ENCODE data around the gene MRPL18.

MRPL18 gene

GRCh38 chr6:159844737-159845645 is 54.7 kb downstream of the MRPL18 start:
- no peak for DNase-seq
